Smooth muscle cell (in vitro differentiated cells): ENCODE results near the gene ST7. TPM values are rescaled to one million over a fixed set of nuclear protein-coding genes. Genes with fewer than 3 reads are reported as not detected.

Experiments used
- DNase-seq: peaks from one replicate; lab custom pipeline; 2025; ENCODE audit not compliant: unreplicated experiment; lab: John Stamatoyannopoulos, UW
- H2AFZ ChIP-seq: fragments of 200-600 bp; sonication (generic); 2 replicates; pipeline ENCODE4 v1.6.0; 2016; ENCODE audit warnings: antibody characterized with exemption, low read depth, mild to moderate bottlenecking
- H3F3A ChIP-seq: fragments of 200-600 bp; sonication (generic); 2 replicates; pipeline ENCODE4 v1.6.0; 2017; ENCODE audit warnings: antibody characterized with exemption, low read depth
- H3K27ac ChIP-seq: fragments of 200-600 bp; sonication (generic); 2 replicates; pipeline ENCODE4 v1.5.1; 2016; ENCODE audit warnings: low read depth, mild to moderate bottlenecking
- H3K27me3 ChIP-seq: fragments of 200-600 bp; sonication (generic); 2 replicates; pipeline ENCODE4 v1.6.1; 2016; ENCODE audit warnings: low read depth, mild to moderate bottlenecking
- H3K36me3 ChIP-seq: fragments of 200-600 bp; sonication (generic); 2 replicates; pipeline ENCODE4 v1.5.1; 2016; ENCODE audit warnings: low read depth
- H3K4me1 ChIP-seq: fragments of 200-600 bp; sonication (generic); 2 replicates; pipeline ENCODE4 v1.5.1; 2016; ENCODE audit warnings: low read depth
- H3K4me2 ChIP-seq: fragments of 200-600 bp; sonication (generic); 2 replicates; pipeline ENCODE4 v1.6.0; 2016; ENCODE audit warnings: mild to moderate bottlenecking
- H3K4me3 ChIP-seq: fragments of 200-600 bp; sonication (generic); 2 replicates; pipeline ENCODE4 v1.5.1; 2016; ENCODE audit warnings: mild to moderate bottlenecking
- H3K79me2 ChIP-seq: fragments of 200-600 bp; sonication (generic); 2 replicates; pipeline ENCODE4 v1.6.0; 2016; ENCODE audit warnings: low read depth, mild to moderate bottlenecking
- H3K9ac ChIP-seq: fragments of 200-600 bp; sonication (generic); 2 replicates; pipeline ENCODE4 v1.6.0; 2016; ENCODE audit warnings: low read depth
- H3K9me3 ChIP-seq: fragments of 200-600 bp; sonication (generic); replicated peaks from 2 replicates; pipeline ENCODE4 v1.5.1; 2016; ENCODE audit warnings: low read depth
- H4K20me1 ChIP-seq: fragments of 200-600 bp; sonication (generic); 2 replicates; pipeline ENCODE4 v1.6.0; 2016; ENCODE audit warnings: low read depth
- WGBS: methylation state at CpG from one replicate; pipeline ENCODE4 v1.1.7; 2016; ENCODE audit warnings: low lambda C conversion rate; 5-methylcytosine and 5-hydroxymethylcytosine counted together
- polyA plus RNA-seq: library from polyadenylated mRNA; unstranded; fragments of >200 nt; fragmentation: Nextera tagmentation; extraction: Ambion mirVana; gene quantifications from 2 replicates; pipeline ENCODE4 v1.2.1, GENCODE V29; 2016
- total RNA-seq: library from RNA; depleted of rRNA; stranded (reverse); fragments of >200 nt; gene quantifications from 2 replicates; pipeline ENCODE4 v1.2.3, GENCODE V29; 2014
- TF ChIP-seq, protein P1 (sequence below): fragments of 200-600 bp; sonication (generic); IDR thresholded peaks from 2 replicates; pipeline ENCODE4 v1.5.1; 2017; ENCODE audit warnings: borderline replicate concordance, mild to moderate bottlenecking, antibody characterized with exemption; ENCODE audit not compliant: insufficient read depth, poor library complexity, severe bottlenecking

Gene ST7
- total and polyA plus RNA-seq, 2 experiments from 2014 or later: 23.2 to 26.1 TPM

- Histone ChIP-seq H3K27ac (no peak overlapping the region), H3K36me3 (no peaks in the 10 kb centered on the region), H3K9ac (no peak overlapping the region), H3F3A (peaks cover 11% of the 10 kb centered on the region), H3K79me2 (peaks cover 60% of the 10 kb centered on the region), H3K4me1 (peaks cover 11% of the 10 kb centered on the region), H4K20me1 (peaks cover 10% of the 10 kb centered on the region), H3K4me2 (no peak overlapping the region), H2AFZ (no peak overlapping the region), H3K9me3 (no peaks in the 10 kb centered on the region), H3K27me3 (no peaks in the 10 kb centered on the region), H3K4me3 (no peak overlapping the region)
- WGBS: 78% methylated on average over 2 of the region's 2 CpGs
- TF ChIP-seq, protein P1, sequence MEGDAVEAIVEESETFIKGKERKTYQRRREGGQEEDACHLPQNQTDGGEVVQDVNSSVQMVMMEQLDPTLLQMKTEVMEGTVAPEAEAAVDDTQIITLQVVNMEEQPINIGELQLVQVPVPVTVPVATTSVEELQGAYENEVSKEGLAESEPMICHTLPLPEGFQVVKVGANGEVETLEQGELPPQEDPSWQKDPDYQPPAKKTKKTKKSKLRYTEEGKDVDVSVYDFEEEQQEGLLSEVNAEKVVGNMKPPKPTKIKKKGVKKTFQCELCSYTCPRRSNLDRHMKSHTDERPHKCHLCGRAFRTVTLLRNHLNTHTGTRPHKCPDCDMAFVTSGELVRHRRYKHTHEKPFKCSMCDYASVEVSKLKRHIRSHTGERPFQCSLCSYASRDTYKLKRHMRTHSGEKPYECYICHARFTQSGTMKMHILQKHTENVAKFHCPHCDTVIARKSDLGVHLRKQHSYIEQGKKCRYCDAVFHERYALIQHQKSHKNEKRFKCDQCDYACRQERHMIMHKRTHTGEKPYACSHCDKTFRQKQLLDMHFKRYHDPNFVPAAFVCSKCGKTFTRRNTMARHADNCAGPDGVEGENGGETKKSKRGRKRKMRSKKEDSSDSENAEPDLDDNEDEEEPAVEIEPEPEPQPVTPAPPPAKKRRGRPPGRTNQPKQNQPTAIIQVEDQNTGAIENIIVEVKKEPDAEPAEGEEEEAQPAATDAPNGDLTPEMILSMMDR: no peak
- no peak for DNase-seq
Measured at GRCh38 chr7:117012284-117012683, 59.0 kb downstream of the ST7 start.

DNA sequence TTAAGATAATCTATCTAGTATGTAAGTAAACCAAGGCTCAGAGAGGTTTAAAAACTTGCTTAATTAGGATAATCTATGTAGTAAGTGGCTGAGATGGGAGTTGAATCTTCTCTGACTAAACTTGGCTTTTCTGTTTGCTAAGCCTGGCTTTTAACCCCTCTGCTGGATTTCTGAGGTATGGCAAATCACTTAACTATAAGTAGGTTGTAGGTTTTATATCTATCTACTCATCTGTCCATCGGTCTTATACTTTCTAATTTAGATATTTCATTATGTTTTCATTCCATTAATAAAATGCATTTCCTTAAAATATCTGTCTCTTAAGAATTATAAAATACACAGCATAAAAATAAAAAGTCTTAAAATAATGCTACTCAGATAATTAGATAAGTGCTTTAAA, 59.4 kb downstream of the ST7 start:
- peaks cover 11% of the 10 kb centered on the region for H3K4me1 ChIP-seq
- no peak overlapping the region for H3K4me3 ChIP-seq
- H3K36me3 ChIP-seq: no peaks in the 10 kb centered on the region
- H3K27ac ChIP-seq: no peak overlapping the region
- H3K9ac ChIP-seq: no peak overlapping the region
- WGBS: 70% methylated on average over 1 of the region's 1 CpG
- H3K79me2 ChIP-seq: peaks cover 58% of the 10 kb centered on the region
- peaks cover 11% of the 10 kb centered on the region for H3F3A ChIP-seq
- no peaks in the 10 kb centered on the region for H3K9me3 ChIP-seq
- peaks cover 10% of the 10 kb centered on the region for H4K20me1 ChIP-seq
- TF ChIP-seq, protein P1: no peak
- no peak overlapping the region for H2AFZ ChIP-seq
- H3K4me2 ChIP-seq: no peak overlapping the region
- no peaks in the 10 kb centered on the region for H3K27me3 ChIP-seq
- no peak for DNase-seq

- H3K4me2 ChIP-seq: peak overlapping the region; percentile 83
- H3K27me3 ChIP-seq: no peaks in the 10 kb centered on the region
- H3K9me3 ChIP-seq: no peaks in the 10 kb centered on the region
- peaks cover 10% of the 10 kb centered on the region for H4K20me1 ChIP-seq
- no peaks in the 10 kb centered on the region for H3K36me3 ChIP-seq
- TF ChIP-seq, protein P1: no peak
- peak overlapping the region; percentile 72 for H3K27ac ChIP-seq
- H3K79me2 ChIP-seq: peaks cover 57% of the 10 kb centered on the region
- peaks cover 11% of the 10 kb centered on the region for H3F3A ChIP-seq
- no peak for DNase-seq
- 79% methylated on average over 2 of the region's 2 CpGs for WGBS
- no peak overlapping the region for H3K9ac ChIP-seq
- H3K4me3 ChIP-seq: peak overlapping the region; percentile 34
- H2AFZ ChIP-seq: no peak overlapping the region
- H3K4me1 ChIP-seq: peaks cover 11% of the 10 kb centered on the region
Measured at GRCh38 chr7:117014099-117014656, 60.9 kb downstream of the ST7 start.

DNA sequence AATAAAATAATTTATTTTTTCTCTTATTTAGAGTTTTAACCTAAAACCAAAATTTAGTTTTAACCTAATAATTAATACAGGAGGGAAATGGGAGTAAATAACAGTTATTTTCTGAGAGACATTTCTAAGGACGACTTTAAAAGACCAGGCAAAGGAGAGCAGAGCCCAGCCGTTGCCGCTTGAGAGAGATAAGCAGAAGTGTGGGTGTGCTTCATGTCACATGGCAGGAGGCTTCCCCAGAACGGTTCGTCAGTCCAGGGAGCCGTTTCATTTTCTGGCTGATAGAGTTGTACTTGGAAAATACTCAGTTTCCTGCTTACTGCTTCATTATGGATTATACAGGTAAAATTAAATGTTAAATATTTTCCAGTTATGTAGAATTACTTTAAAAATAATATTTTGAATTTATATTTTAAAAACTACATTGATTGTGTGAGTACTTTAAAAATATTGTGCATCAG, 61.4 kb downstream of the ST7 start:
- Histone ChIP-seq H3K36me3 (no peaks in the 10 kb centered on the region), H3K4me3 (peak overlapping the region; percentile 34), H3K4me2 (peak overlapping the region; percentile 83), H2AFZ (no peak overlapping the region), H3K27me3 (no peaks in the 10 kb centered on the region), H3K9me3 (no peaks in the 10 kb centered on the region), H3K4me1 (peaks cover 15% of the 10 kb centered on the region), H3K27ac (peak overlapping the region; percentile 72), H3F3A (peaks cover 11% of the 10 kb centered on the region), H4K20me1 (peaks cover 7% of the 10 kb centered on the region), H3K79me2 (peaks cover 59% of the 10 kb centered on the region), H3K9ac (peak overlapping the region; percentile 17)
- TF ChIP-seq, protein P1: no peak
- DNase-seq: no peak
- WGBS: 11% methylated on average over 6 of the region's 6 CpGs
